ENCODE results near the gene DDX28. TPM values are rescaled to one million over a fixed set of nuclear protein-coding genes. Genes with fewer than 3 reads are reported as not detected.
A peak's percentile ranks its signal among the peaks of the same experiment; 100 is the strongest.
"Not testable (repeated sequence)": the region's sequence is repeated elsewhere in the genome, so short reads cannot be mapped to it uniquely, and the experiment has no call there.

Gene DDX28
- total RNA-seq, 2 experiments from 2014 or later, result 14.8 to 20.8 TPM

GRCh38 chr16:67999985-68000384 lies 23.0 kb downstream of the DDX28 start:
- no peaks in the 10 kb centered on the region for H3K27me3 Mint-ChIP-seq
- ATAC-seq, result no peak
- no peak for DNase-seq
- no peaks in the 10 kb centered on the region for H3K9me3 Mint-ChIP-seq (ENCODE audit: low read depth)
- peaks cover 4% of the 10 kb centered on the region for H3K36me3 Mint-ChIP-seq
- peak overlapping the region; percentile 59 for H3K4me3 Mint-ChIP-seq
- peaks cover 38% of the 10 kb centered on the region for H3K4me1 Mint-ChIP-seq
- peak overlapping the region; percentile 81 for H3K27ac Mint-ChIP-seq
- CTCF ChIA-PET, result interaction anchor here (0.7 to 1.7 kb wide), 4 partner anchors 9 to 59 kb away, joined by 3 to 8 read pairs (median 6); no protein-coding TSS in a partner anchor

DNA sequence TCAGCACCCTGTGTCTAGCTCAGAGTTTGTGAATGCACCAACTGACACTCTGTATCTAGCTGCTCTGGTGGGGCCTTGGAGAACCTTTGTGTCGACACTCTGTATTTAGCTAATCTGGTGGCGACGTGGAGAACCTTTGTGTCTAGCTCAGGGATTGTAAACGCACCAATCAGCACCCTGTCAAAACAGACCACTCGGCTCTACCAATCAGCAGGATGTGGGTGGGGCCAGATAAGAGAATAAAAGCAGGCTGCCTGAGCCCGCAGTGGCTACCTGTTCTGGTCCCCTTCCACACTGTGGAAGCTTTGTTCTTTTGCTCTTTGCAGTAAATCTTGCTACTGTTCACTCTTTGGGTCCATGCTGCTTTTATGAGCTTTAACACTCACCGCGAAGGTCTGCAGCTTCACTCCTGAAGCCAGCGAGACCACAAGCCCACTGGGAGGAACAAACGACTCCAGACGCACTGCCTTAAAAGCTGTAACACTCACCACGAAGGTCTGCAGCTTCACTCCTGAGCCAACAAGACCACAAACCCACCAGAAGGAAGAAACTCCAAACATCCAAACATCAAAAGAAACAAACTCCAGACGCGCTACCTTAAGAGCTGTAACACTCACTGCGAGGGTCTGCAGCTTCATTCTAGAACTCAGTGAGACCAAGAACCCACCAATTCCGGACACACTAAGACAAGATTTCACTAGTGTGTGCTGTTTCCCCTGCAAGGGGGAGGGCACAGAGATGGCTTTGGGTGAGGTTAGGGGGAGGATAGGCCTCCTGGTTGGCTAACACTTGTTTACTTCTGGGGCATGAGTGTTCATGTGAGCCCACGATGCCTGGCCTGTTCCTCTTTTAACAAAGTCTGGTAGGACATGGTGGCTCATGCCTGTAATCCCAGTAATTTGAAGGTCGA lies 24.0 kb downstream of the DDX28 start, which contains the start of gene DPEP2:
Gene DPEP2 (minus strand): TSS at position 706 of the 910 bp plus-strand sequence. CDS start 6,272 bp downstream, outside the sequence.
- peak; percentile 73 for DNase-seq
- Mint-ChIP-seq H3K4me1 (peaks cover 44% of the 10 kb centered on the region), H3K27ac (peak within 1 kb of the TSS; percentile 81), H3K4me3 (peak within 1 kb of the TSS; percentile 59)
- H3K27me3 Mint-ChIP-seq; H3K36me3 Mint-ChIP-seq; H3K9me3 Mint-ChIP-seq (ENCODE audit: low read depth): not testable (repeated sequence)
- ATAC-seq, result peak; percentile 82
- CTCF ChIA-PET, result interaction anchor here (0.9 to 1.7 kb wide), 3 partner anchors 28 to 478 kb away, joined by 3 to 8 read pairs (median 3); no protein-coding TSS in a partner anchor

DNA sequence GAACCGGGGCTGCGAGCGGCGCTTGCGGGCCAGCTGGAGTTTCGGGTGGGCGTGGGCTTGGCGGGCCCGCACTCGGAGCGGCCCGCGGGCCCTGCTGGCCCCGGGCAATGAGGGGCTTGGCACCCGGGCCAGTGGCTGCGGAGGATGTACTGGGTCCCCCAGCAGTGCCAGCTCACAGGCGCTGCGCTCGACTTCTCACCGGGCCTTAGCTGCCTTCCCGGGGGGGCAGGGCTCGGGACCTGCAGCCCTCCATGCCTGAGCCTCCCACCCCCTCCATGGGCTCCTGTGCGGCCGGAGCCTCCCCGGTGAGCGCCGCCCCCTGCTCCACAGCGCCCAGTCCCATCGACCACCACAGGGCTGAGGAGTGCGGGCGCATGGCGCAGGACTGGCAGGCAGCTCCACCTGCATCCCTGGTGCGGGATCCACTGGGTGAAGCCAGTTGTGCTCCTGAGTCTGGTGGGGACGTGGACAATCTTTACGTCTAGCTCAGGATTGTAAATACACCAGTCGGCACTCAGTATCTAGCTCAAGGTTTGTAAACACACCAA lies 24.7 kb downstream of the DDX28 start:
- Mint-ChIP-seq H3K4me1 (peaks cover 50% of the 10 kb centered on the region), H3K27ac (peak overlapping the region; percentile 81)
- H3K9me3 Mint-ChIP-seq (ENCODE audit: low read depth); H3K4me3 Mint-ChIP-seq; H3K36me3 Mint-ChIP-seq; DNase-seq; H3K27me3 Mint-ChIP-seq; ATAC-seq: not testable (repeated sequence)
- CTCF ChIA-PET, result interaction anchor here (1.2 kb wide), 1 partner anchor 28 kb away, joined by 3 read pairs; no protein-coding TSS in a partner anchor

GRCh38 chr16:67996666-67997065 lies 26.4 kb downstream of the DDX28 start:
- CTCF ChIA-PET, result interaction anchor here (0.7 to 4.7 kb wide), 6 partner anchors 10 to 68 kb away, joined by 3 to 18 read pairs (median 4); no protein-coding TSS in a partner anchor
- Mint-ChIP-seq H3K27ac (no peak overlapping the region), H3K4me1 (peaks cover 60% of the 10 kb centered on the region), H3K36me3 (peaks cover 4% of the 10 kb centered on the region), H3K9me3 (ENCODE audit: low read depth) (no peaks in the 10 kb centered on the region), H3K4me3 (no peak overlapping the region), H3K27me3 (no peaks in the 10 kb centered on the region)
- no peak for ATAC-seq
- DNase-seq, result no peak

DNA sequence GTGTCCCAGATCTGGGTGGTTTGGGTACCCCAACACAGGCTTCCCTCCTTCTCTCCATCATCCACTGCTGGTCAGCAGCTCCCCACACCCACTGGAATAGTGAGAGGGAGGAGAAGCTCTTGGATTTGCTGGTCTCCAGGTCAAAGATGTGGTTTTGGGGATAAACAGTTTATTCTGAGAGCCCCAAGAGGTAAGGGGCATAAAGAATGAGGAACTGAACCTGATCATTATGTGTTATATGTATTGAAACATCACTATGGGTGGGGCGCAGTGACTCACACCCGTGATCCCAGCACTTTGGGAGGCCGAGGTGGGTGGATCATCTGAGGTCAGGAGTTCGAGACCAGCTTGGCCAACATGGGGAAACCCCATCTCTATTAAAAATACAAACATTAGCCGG lies 27.6 kb downstream of the DDX28 start:
- CTCF ChIA-PET, result interaction anchor here (1.0 to 4.7 kb wide), 5 partner anchors 11 to 233 kb away, joined by 4 to 18 read pairs (median 5); no protein-coding TSS in a partner anchor
- H3K27me3 Mint-ChIP-seq, result no peaks in the 10 kb centered on the region
- peaks cover 54% of the 10 kb centered on the region for H3K4me1 Mint-ChIP-seq
- peak overlapping the region; percentile 75 for H3K27ac Mint-ChIP-seq
- no peaks in the 10 kb centered on the region for H3K9me3 Mint-ChIP-seq (ENCODE audit: low read depth)
- H3K36me3 Mint-ChIP-seq, result peaks cover 4% of the 10 kb centered on the region
- ATAC-seq (no peak), DNase-seq (peak; percentile 43)
- H3K4me3 Mint-ChIP-seq, result no peak overlapping the region

GRCh38 chr16:67994040-67994408 lies 29.0 kb downstream of the DDX28 start:
- H3K27ac Mint-ChIP-seq, result peak overlapping the region; percentile 96

GRCh38 chr16:67993207-67994039 lies 29.6 kb downstream of the DDX28 start:
- CTCF ChIA-PET, result interaction anchor here (0.8 to 4.7 kb wide), 14 partner anchors 8 to 94 kb away, joined by 3 to 18 read pairs (median 5); no protein-coding TSS in a partner anchor
- no peaks in the 10 kb centered on the region for H3K9me3 Mint-ChIP-seq (ENCODE audit: low read depth)
- H3K36me3 Mint-ChIP-seq, result peaks cover 4% of the 10 kb centered on the region
- peak overlapping the region; percentile 63 for H3K4me3 Mint-ChIP-seq
- DNase-seq (peak; percentile 88), ATAC-seq (peak; percentile 91)
- H3K27ac Mint-ChIP-seq, result peak overlapping the region; percentile 96
- peaks cover 34% of the 10 kb centered on the region for H3K4me1 Mint-ChIP-seq
- no peaks in the 10 kb centered on the region for H3K27me3 Mint-ChIP-seq

More at GRCh38 chr16:67994040-67994408, 29.0 kb downstream of the DDX28 start:
- peak; percentile 12 for ATAC-seq
- CTCF ChIA-PET, result interaction anchor here (0.8 to 4.7 kb wide), 13 partner anchors 9 to 93 kb away, joined by 3 to 18 read pairs (median 5); no protein-coding TSS in a partner anchor
- peaks cover 40% of the 10 kb centered on the region for H3K4me1 Mint-ChIP-seq
- H3K9me3 Mint-ChIP-seq (ENCODE audit: low read depth); H3K36me3 Mint-ChIP-seq; H3K27me3 Mint-ChIP-seq: not testable (repeated sequence)
- DNase-seq, result peak; percentile 52
- H3K4me3 Mint-ChIP-seq, result peak overlapping the region; percentile 63

GRCh38 chr16:67992661-67993206 lies 30.3 kb downstream of the DDX28 start:
- peaks cover 37% of the 10 kb centered on the region for H3K4me1 Mint-ChIP-seq
- ATAC-seq (no peak), DNase-seq (peak; percentile 40)

DNA sequence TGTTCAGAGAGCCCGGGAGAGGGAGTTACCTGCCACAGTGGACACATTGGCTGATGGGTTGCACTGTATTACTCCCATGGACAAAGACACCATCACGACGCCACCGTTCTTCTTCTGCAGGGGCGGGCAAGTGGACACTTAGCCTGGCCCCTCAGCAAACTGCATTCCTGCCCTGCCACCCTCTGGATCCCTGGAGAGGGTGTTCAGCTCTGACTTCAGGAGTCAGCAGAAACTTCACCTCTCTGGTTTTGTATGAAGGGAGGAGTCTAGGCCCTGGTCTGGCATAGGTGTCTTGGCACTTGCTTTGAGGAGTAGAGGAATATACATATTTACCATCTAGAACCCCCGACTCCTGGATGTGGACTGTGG lies 33.0 kb downstream of the DDX28 start:
- no peaks in the 10 kb centered on the region for H3K36me3 Mint-ChIP-seq
- CTCF ChIA-PET, result interaction anchor here (1.4 kb wide), 1 partner anchor 51 kb away, joined by 5 read pairs; no protein-coding TSS in a partner anchor
- DNase-seq, result no peak
- H3K27ac Mint-ChIP-seq, result no peak overlapping the region
- no peak overlapping the region for H3K4me3 Mint-ChIP-seq
- H3K27me3 Mint-ChIP-seq, result no peaks in the 10 kb centered on the region
- peaks cover 28% of the 10 kb centered on the region for H3K4me1 Mint-ChIP-seq
- no peak for ATAC-seq
- no peaks in the 10 kb centered on the region for H3K9me3 Mint-ChIP-seq (ENCODE audit: low read depth)

More at GRCh38 chr16:67992661-67993206, 30.3 kb downstream of the DDX28 start:
- CTCF ChIA-PET, result interaction anchor here (0.6 to 2.4 kb wide), 7 partner anchors 11 to 72 kb away, joined by 3 to 22 read pairs (median 4); no protein-coding TSS in a partner anchor
- Mint-ChIP-seq H3K4me3 (no peak overlapping the region), H3K9me3 (ENCODE audit: low read depth) (no peaks in the 10 kb centered on the region), H3K36me3 (peaks cover 3% of the 10 kb centered on the region), H3K27me3 (no peaks in the 10 kb centered on the region), H3K27ac (peak overlapping the region; percentile 63)

- no peak overlapping the region for H3K4me3 Mint-ChIP-seq
- no peak for ATAC-seq
- H3K36me3 Mint-ChIP-seq, result no peaks in the 10 kb centered on the region
- H3K27me3 Mint-ChIP-seq, result no peaks in the 10 kb centered on the region
- peaks cover 28% of the 10 kb centered on the region for H3K4me1 Mint-ChIP-seq
- CTCF ChIA-PET, result interaction anchor here (1.1 to 1.4 kb wide), 2 partner anchors 51 to 67 kb away, joined by 3 to 5 read pairs; no protein-coding TSS in a partner anchor
- no peak overlapping the region for H3K27ac Mint-ChIP-seq
- H3K9me3 Mint-ChIP-seq (ENCODE audit: low read depth), result no peaks in the 10 kb centered on the region
- peak; percentile 39 for DNase-seq
These were observed 33.6 kb downstream of the DDX28 start for GRCh38 chr16:67989322-67990017.

- DNase-seq (no peak), ATAC-seq (no peak)
- CTCF ChIA-PET, result interaction anchor here (0.7 to 1.4 kb wide), 3 partner anchors 52 to 340 kb away, joined by 3 to 5 read pairs (median 3); no protein-coding TSS in a partner anchor
- no peaks in the 10 kb centered on the region for H3K36me3 Mint-ChIP-seq
- H3K4me1 Mint-ChIP-seq, result peaks cover 30% of the 10 kb centered on the region
- no peaks in the 10 kb centered on the region for H3K27me3 Mint-ChIP-seq
- no peak overlapping the region for H3K4me3 Mint-ChIP-seq
- no peak overlapping the region for H3K27ac Mint-ChIP-seq
- H3K9me3 Mint-ChIP-seq (ENCODE audit: low read depth), result no peaks in the 10 kb centered on the region
These were observed 34.4 kb downstream of the DDX28 start for GRCh38 chr16:67988675-67989074.
